GM12801 (cell line): ENCODE measurements around the gene SMR3B.

Experiments used
- CTCF ChIP-seq: IDR thresholded peaks from one replicate; pipeline ENCODE4 v1.5.1; 2011; ENCODE audit warnings: control low read depth; ENCODE audit not compliant: insufficient read length; ENCODE audit errors: extremely low read depth

SMR3B gene

DNA sequence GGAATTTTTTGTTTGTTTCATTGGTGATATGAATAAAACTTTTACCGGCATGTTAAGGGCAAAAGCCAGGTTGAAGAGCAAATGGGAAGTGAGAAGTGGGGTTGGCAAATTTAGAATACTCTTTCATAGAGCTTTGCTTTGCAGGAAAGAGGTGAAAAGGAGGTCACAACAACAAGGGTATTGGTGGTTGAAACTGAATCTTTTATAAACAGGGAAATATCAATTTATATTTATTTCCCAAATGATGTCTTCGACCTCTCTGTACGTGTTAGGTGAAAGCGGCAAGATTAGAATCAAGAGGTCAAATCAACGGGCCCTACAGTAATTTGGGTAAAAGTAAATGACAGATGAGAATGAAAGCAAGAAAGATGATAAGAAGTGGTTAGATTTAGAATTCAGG, 18.9 kb upstream of the SMR3B start:
- no peak for TF ChIP-seq CTCF

DNA sequence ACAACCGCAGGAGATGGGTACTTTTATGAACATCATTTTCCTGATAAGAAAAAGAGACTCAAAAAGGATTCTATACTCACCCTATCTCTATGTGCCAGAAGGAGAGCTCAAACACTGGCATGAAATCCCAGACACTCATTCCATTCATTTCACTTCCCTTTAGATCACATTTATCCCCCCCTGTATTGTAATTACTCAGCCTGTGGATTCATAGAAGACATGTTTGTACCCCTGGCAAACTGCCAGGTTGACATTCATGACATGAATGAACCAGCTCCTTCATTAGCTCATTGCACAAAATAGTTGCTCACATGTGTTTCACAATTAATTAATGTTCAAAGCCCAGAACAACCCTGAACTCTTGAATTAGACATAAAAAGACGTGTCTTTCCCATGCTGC, 17.5 kb upstream of the SMR3B start:
- no peak for TF ChIP-seq CTCF

GRCh38 chr4:70367813-70368212, 15.1 kb upstream of the SMR3B start:
- TF ChIP-seq CTCF, result no peak

GRCh38 chr4:70371987-70372386, 10.9 kb upstream of the SMR3B start:
- TF ChIP-seq CTCF, result no peak

- TF ChIP-seq CTCF, result no peak
Observed at GRCh38 chr4:70372760-70373159, 10.2 kb upstream of the SMR3B start.

- no peak for TF ChIP-seq CTCF
Observed at GRCh38 chr4:70380578-70380977, 2.4 kb upstream of the SMR3B start.

DNA sequence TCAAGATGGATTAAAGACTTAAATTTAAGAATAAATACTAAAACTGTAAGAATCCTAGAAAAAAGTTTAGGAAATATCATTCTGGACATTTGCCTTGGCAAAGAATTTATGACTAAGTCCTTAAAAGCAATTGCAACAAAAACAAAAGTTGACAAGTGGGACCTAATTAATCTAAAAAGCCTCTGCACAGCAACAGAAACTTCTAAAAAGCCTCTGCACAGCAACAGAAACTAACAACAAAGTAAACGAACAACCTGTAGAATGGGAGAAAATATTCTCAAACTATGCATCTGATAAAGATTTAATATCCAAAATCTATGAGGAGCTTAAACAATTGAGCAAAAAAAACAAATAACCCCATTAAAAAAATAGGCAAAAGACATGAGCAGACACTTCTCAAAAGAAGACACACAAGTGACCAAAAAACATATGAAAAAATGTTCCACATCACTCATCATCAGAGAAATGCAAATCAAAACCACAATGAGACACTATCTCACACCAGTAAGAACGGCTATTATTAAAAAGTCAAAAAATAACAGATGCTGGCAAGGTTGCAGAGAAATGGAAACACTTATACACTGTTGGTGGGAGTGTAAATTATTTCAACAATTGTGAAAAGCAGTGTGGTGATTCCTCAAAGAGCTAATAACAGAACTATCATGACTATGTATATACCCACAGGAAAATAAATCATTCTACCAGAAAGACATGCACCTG, 9.3 kb downstream of the SMR3B start:
- no peak for TF ChIP-seq CTCF

GRCh38 chr4:70397580-70397979, 14.6 kb downstream of the SMR3B start, which contains the start of gene OPRPN:
TSS of gene OPRPN (plus strand) at chr4:70397940. CDS start at chr4:70399286, 1,346 bp downstream.
- no peak for TF ChIP-seq CTCF
